Large intestine (tissue), 3 donors: Measurements from ENCODE around the gene RNF40. TPM values are rescaled to one million over a fixed set of nuclear protein-coding genes. Genes with fewer than 3 reads are reported as not detected.
A peak's percentile ranks its signal among the peaks of the same experiment; 100 is the strongest.
"Not testable (repeated sequence)": the region's sequence is repeated elsewhere in the genome, so short reads cannot be mapped to it uniquely, and the experiment has no call there.

Source experiments
- DNase-seq, 2 donors: peaks; one replicate each; pipeline versions ENCODE4 v3.0.0 to v3.0.0-alpha.2; 2013
- H3K27ac ChIP-seq: one replicate; pipeline ENCODE4 v1.5.1; 2013; ENCODE audit warnings: low read length
- H3K27me3 ChIP-seq: 2 replicates; pipeline ENCODE4 v1.6.1; 2013; ENCODE audit warnings: low read length; ENCODE audit not compliant: control insufficient read depth, insufficient read depth
- H3K36me3 ChIP-seq: 2 replicates; pipeline ENCODE4 v1.6.1; 2013; ENCODE audit warnings: low read length; ENCODE audit not compliant: control insufficient read depth, insufficient read depth
- H3K4me1 ChIP-seq: one replicate; pipeline ENCODE4 v1.6.1; 2013; ENCODE audit warnings: low read length; ENCODE audit not compliant: control insufficient read depth, insufficient read depth
- H3K4me3 ChIP-seq: one replicate; pipeline ENCODE4 v1.5.1; 2013; ENCODE audit warnings: low read length
- H3K9me3 ChIP-seq: one replicate; pipeline ENCODE4 v1.6.1; 2013; ENCODE audit warnings: mild to moderate bottlenecking, low read depth, low read length, moderate library complexity; ENCODE audit not compliant: control insufficient read depth
- WGBS: methylation state at CpG from one replicate; pipeline ENCODE4 v1.1.5; 2013; ENCODE audit warnings: low lambda C conversion rate; ENCODE audit not compliant: insufficient coverage; 5-methylcytosine and 5-hydroxymethylcytosine counted together
- polyA plus RNA-seq: library from polyadenylated mRNA; unstranded; fragments of 120-200 nt; gene quantifications from one replicate; pipeline ENCODE4 v1.2.1, GENCODE V29; 2013

RNF40 gene
- polyA plus RNA-seq, 1 donor = 84.5 TPM

DNA sequence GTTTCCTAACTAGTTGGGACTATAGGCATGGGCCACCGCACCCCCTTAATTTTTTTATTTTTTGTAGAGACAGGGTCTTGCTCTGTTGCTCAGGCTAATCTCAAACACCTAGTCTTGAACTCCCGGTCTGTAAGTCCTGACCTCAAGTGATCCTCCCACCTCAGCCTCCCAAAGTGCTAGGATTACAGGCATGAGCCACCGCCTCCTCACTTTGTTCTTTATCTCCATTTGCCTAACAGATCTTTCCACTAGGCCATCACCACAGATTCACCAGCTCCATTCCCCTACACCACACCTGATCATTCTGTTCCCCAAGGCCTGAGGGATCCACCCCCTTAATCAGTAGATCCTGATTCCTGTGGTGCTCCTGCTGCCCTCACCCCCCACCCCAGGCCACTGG is 32.5 kb downstream of the RNF40 start:
- Histone ChIP-seq H3K4me3 (no peak overlapping the region), H3K36me3 (no peaks in the 10 kb centered on the region), H3K27me3 (no peaks in the 10 kb centered on the region), H3K9me3 (no peaks in the 10 kb centered on the region), H3K4me1 (no peaks in the 10 kb centered on the region), H3K27ac (no peak overlapping the region)
- 75% methylated on average over 2 of the region's 3 CpGs for WGBS
- no peak for DNase-seq

DNA sequence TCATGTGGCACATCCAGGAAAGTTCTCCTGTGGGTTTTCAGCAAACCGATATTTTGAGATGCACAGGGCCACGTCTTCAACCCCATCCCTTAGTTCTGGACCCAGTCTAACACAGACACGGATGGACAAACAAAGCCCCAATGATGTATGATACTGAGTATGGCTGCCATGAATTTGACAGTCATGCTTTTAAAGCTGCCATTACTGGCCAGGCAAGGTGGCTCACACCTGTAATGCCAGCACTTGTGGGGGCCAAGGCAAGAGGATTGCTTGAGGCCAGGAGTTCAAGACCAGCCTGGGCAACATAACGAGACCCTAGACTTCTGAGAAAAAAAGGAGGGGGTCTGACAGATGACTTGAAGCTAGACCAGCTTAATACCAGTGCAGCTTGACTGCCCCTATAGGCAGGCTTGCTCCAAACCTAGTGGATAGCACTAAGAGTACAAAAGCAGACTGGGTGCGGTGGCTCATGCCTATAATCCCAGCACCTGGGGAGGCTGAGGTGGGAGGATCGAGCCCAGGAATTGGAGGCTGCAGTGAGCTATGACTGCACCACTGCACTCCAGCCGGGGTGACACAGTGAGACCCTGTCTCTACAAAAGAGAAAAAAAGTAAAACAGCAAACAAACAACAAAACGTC is 35.7 kb downstream of the RNF40 start:
- WGBS = no CpG with 5 or more reads among the region's 8 CpGs
- Histone ChIP-seq H3K4me3 (no peak overlapping the region), H3K4me1 (no peaks in the 10 kb centered on the region), H3K27me3 (no peaks in the 10 kb centered on the region), H3K27ac (no peak overlapping the region), H3K36me3 (no peaks in the 10 kb centered on the region), H3K9me3 (no peaks in the 10 kb centered on the region)
- no peak for DNase-seq

DNA sequence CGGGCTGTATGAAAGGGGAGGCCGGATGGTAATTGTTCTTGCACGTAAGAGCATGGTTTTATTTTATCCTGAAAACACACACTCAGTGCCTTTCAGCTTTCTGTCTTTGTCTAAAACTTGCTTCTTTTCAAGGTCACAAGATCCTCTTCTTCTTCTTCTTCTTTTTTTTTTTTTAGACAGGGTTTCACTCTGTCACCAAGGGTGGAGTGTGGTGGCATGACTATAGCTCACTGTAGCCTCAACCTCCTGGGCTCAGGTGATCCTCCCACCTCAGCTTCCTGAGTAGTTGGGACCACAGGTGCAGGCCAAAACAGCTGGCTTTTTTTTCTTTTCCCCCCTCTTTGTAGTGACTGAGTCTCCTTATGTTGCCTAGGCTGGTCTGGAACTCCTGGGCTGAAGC is 40.8 kb downstream of the RNF40 start:
- H3K36me3 ChIP-seq = no peaks in the 10 kb centered on the region
- DNase-seq = no peak
- 83% methylated on average over 1 of the region's 3 CpGs for WGBS

GRCh38 chr16:30805056-30805369 is 42.9 kb downstream of the RNF40 start:
- peak in 1 of 2 donors; percentile 30 for DNase-seq
- peak overlapping the region; percentile 95 for H3K27ac ChIP-seq
- H3K4me1 ChIP-seq = peaks cover 3% of the 10 kb centered on the region
- H3K36me3 ChIP-seq = no peaks in the 10 kb centered on the region
- H3K27me3 ChIP-seq = no peaks in the 10 kb centered on the region
- H3K4me3 ChIP-seq = peak overlapping the region; percentile 90
- H3K9me3 ChIP-seq = no peaks in the 10 kb centered on the region
- no CpG with 5 or more reads among the region's 8 CpGs for WGBS

More for the DNA sequence above, 40.8 kb downstream of the RNF40 start:
- H3K4me1 ChIP-seq = peaks cover 3% of the 10 kb centered on the region
- no peaks in the 10 kb centered on the region for H3K9me3 ChIP-seq
- no peaks in the 10 kb centered on the region for H3K27me3 ChIP-seq
- no peak overlapping the region for H3K4me3 ChIP-seq
- no peak overlapping the region for H3K27ac ChIP-seq

DNA sequence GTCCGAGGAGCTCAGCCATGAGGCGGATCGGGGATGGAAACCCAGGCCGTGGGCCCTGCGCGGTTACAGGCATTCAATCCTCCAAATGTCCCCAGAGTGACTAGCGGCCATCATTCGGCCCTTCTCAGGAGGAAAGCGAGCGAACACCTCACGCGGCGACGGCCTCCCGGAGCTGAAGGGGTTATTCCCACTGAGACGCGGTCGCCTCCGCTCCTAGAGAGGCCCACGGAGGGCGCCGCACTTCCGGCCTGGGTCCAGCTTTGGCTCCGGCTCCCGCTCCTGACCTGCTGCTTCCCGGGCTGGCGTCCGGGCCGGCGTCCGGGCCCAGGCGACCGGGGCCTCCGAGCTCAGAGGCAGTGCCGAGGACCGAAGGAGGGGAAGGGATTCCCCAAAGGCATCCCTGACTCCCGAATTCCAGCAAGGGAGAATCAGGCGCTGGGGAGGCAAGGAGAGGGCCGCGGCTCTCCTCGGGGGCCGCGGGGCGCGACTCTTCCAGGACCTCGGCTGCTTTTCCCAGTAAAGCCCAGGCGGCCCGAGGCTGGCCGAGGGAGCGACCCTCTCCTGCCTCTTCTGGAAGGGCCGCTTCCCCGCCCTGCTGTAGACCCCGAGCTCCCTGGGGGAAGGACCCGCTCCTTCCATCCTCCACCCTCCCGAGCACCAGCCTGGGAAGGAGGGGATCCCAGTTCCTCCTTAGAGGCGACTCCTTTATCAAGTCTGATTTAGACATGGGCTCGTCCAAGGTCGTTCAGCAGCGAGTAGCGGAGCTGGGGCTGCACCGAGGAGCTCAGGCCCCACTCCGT is 43.4 kb downstream of the RNF40 start:
- H3K27me3 ChIP-seq = no peaks in the 10 kb centered on the region
- H3K4me3 ChIP-seq = peak overlapping the region; percentile 90
- H3K27ac ChIP-seq = peak overlapping the region; percentile 95
- H3K9me3 ChIP-seq = no peaks in the 10 kb centered on the region
- H3K36me3 ChIP-seq = no peaks in the 10 kb centered on the region
- H3K4me1 ChIP-seq = peaks cover 3% of the 10 kb centered on the region
- DNase-seq = peak; percentile 80 to 90
- WGBS = no CpG with 5 or more reads among the region's 62 CpGs

DNA sequence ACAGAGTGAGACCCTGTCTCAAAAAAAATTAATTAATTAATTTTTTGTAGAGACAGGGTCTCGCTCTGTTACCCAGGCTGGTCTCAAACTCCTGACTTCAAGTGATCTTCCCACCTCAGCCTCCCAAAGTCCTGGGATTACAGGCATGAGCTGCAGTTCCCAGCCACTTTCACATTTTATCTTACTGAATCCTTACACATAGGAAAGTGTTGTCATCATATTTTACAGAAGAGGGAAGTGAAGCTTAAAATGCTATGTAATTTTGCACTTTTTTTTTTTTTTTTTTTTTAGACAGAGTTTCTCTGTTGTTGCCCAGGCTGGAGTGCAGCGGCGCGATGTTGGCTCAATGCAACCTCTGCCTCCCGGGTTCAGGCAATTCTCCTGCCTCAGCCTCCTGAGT is 46.0 kb downstream of the RNF40 start:
- Histone ChIP-seq H3K36me3 (no peaks in the 10 kb centered on the region), H3K4me1 (peaks cover 3% of the 10 kb centered on the region), H3K27ac (no peak overlapping the region), H3K27me3 (no peaks in the 10 kb centered on the region), H3K4me3 (no peak overlapping the region), H3K9me3 (no peaks in the 10 kb centered on the region)
- no CpG with 5 or more reads among the region's 5 CpGs for WGBS
- no peak for DNase-seq

DNA sequence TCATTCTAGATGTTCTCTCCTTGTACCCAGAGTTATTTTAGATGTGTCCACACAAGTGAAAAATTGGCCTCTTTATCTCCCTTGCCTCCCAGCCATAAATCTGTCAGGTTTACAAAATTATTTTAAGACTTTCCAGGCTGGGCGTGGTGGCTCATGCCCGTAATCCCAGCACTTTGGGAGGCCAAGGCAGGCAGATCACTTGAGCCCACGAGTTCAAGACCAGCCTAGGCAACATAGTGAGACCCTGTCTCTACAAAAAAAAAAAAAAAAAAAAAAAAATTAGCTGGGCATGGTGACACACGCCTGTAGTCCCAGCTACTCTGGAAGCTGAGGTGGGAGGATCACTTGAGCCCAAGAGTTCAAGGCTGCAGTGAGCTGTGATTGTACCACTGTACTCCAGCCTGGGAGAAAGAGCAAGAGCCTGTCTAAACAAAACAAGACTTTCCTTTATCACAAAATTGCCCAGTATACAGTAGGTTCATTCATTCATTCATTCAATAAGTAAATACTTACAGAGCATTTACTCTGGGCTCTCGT is 46.8 kb downstream of the RNF40 start:
- H3K4me3 ChIP-seq, H3K9me3 ChIP-seq, H3K36me3 ChIP-seq, DNase-seq, H3K27ac ChIP-seq, H3K4me1 ChIP-seq, H3K27me3 ChIP-seq: not testable (repeated sequence)
- no CpG with 5 or more reads among the region's 5 CpGs for whole genome bisulfite sequencing

DNA sequence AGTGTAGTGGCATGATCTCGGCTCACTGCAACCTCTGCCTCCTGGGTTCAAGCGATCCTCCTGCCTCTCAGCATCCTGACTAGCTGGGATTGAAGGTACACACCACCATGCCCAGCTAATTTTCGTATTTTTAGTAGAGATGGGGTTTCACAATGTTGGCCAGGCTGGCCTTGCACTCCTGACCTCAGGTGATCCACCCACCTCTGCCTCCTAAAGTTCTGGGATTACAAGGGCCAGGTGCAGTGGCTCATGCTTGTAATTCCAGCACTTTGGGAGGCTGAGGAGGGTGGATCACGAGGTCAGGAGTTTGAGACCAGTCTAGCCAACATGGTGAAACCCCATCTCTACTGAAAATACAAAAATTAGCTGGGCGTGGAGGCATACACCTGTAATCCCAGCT is 47.6 kb downstream of the RNF40 start:
- H3K9me3 ChIP-seq, H3K36me3 ChIP-seq, DNase-seq: not testable (repeated sequence)

DNA sequence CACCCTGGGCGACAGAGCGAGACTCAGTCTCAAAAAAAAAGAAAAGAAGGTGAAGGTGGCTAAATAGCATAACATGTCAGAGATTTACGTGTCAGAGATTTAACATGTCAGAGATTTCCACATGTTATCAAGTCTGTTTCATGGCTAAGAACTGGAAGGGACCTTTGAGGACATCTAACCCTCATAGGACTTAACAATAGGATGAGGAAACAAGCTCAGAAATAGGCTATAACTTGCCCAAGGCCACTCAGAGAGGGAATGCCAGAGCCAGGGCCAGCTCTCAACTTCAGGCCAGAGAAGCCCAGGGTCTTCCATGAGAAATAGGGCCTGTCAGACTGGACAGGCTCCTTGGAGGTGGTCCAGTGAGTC is 51.7 kb downstream of the RNF40 start:
- Histone ChIP-seq H3K4me3 (peak overlapping the region; percentile 40), H3K27me3 (no peaks in the 10 kb centered on the region), H3K9me3 (no peaks in the 10 kb centered on the region), H3K4me1 (peaks cover 13% of the 10 kb centered on the region), H3K36me3 (no peaks in the 10 kb centered on the region), H3K27ac (peak overlapping the region; percentile 93)
- WGBS = no CpG with 5 or more reads among the region's 3 CpGs
- DNase-seq = no peak

More for the DNA sequence above, 47.6 kb downstream of the RNF40 start:
- H3K27me3 ChIP-seq, H3K27ac ChIP-seq, H3K4me3 ChIP-seq: not testable (repeated sequence)
- WGBS = no CpG with 5 or more reads among the region's 5 CpGs
- H3K4me1 ChIP-seq = peaks cover 13% of the 10 kb centered on the region

- Histone ChIP-seq H3K4me1 (peaks cover 13% of the 10 kb centered on the region), H3K27me3 (no peaks in the 10 kb centered on the region), H3K36me3 (no peaks in the 10 kb centered on the region), H3K9me3 (peaks cover under 1% of the 10 kb centered on the region), H3K4me3 (no peak overlapping the region), H3K27ac (no peak overlapping the region)
- DNase-seq = no peak
- no CpG with 5 or more reads among the region's 2 CpGs for WGBS
Measured at GRCh38 chr16:30816769-30817168, 54.6 kb downstream of the RNF40 start.
